ENCODE results near the gene SMYD3. TPM values are rescaled to one million over a fixed set of nuclear protein-coding genes. Genes with fewer than 3 reads are reported as not detected.

SMYD3 gene
- total and polyA plus RNA-seq, 2 of the 13 experiments (the other 11 are each of a cell fraction or from before 2014, with no cell fraction given): 27.7 to 35.8 TPM

- Histone ChIP-seq H3K27ac (ENCODE audit: extremely low read length, insufficient read depth, low read length) (no peak overlapping the region), H3K4me1 (ENCODE audit: insufficient read depth, low read length) (no peaks in the 10 kb centered on the region), H3K9ac (ENCODE audit: insufficient read depth, low read depth, low read length) (no peak overlapping the region), H3K27me3 (ENCODE audit: control insufficient read depth in 1 of 2, insufficient read depth in 2 of 2, low read length in 2 of 2) (no peaks in the 10 kb centered on the region), H3K4me3 (replicated peaks in 1 of 3; ENCODE audit: insufficient read depth in 1 of 3, low read depth in 2 of 3, low read length in 3 of 3) (no peak overlapping the region), H2AFZ (ENCODE audit: low read length) (no peak overlapping the region), H4K20me1 (ENCODE audit: insufficient read depth, low read length) (no peaks in the 10 kb centered on the region), H3K4me2 (ENCODE audit: low read depth, low read length) (no peak overlapping the region), H3K36me3 (replicated peaks in 1 of 2; ENCODE audit: control insufficient read depth in 1 of 2, insufficient read depth in 2 of 2, low read length in 2 of 2) (peaks cover 3 to 4% of the 10 kb centered on the region in 2 experiments; a peak in 3 of 5 replicates), H3K9me3 (ENCODE audit: low read length) (no peaks in the 10 kb centered on the region), H3K79me2 (ENCODE audit: insufficient read depth, low read length) (no peaks in the 10 kb centered on the region)
- TF ChIP-seq FUBP1 (CRISPR knock-in tag; IDR thresholded peaks at IDR 0.05; ENCODE audit: borderline replicate concordance) (no peak), E2F5 (CRISPR knock-in tag; conservative IDR thresholded peaks at IDR 0.05) (no peak), ATF5 (CRISPR knock-in tag; IDR thresholded peaks at IDR 0.05; ENCODE audit: low read depth) (no peak), KDM6A (CRISPR knock-in tag; IDR thresholded peaks at IDR 0.05; ENCODE audit: low read depth) (no peak), NFE2L1 (CRISPR knock-in tag; IDR thresholded peaks at IDR 0.05; ENCODE audit: borderline replicate concordance) (no peak), PBX2 (CRISPR knock-in tag; IDR thresholded peaks at IDR 0.05) (no peak), ZNF891 (CRISPR knock-in tag; IDR thresholded peaks at IDR 0.05) (no peak), SALL2 (CRISPR knock-in tag; IDR thresholded peaks at IDR 0.05) (no peak), ZNF766 (CRISPR knock-in tag; IDR thresholded peaks at IDR 0.05; ENCODE audit: borderline replicate concordance) (no peak)
- no peak for FAIRE-seq
- no peak for ATAC-seq
- in situ Hi-C loops (cut with HindIII; ENCODE audit: extremely low pct_ligation_motif_present, low pct_unique_long_range_greater_than_20kb): no loop called here
- ChIA-PET POLR2A (no interaction called here), CTCF (ENCODE audit: low intra/inter-chr PET ratio, low total read pairs) (no interaction called here)
- BruUV-seq (replicated peaks): no TSS peak
- WGBS (ENCODE audit: low lambda C conversion rate): 96% methylated on average over 7 of the region's 7 CpGs
- no peak for DNase-seq (ENCODE audit: low spot score)
- intact Hi-C loops (cut with micrococcal nuclease; ENCODE audit: unreplicated experiment): no loop called here
Observed at GRCh38 chr1:245832771-245833527, 674.1 kb downstream of the SMYD3 start.
